ENCODE data around the gene APOC1.
A peak's percentile ranks its signal among the peaks of the same experiment; 100 is the strongest.
"Not testable (repeated sequence)": the region's sequence is repeated elsewhere in the genome, so short reads cannot be mapped to it uniquely, and the experiment has no call there.

The APOC1 gene

GRCh38 chr19:44887648-44888047, 26.8 kb upstream of the APOC1 start:
- no peak overlapping the region for H3K4me3 ChIP-seq (ENCODE audit: low read depth, low read length)
- no peak for DNase-seq (ENCODE audit: low read depth)

GRCh38 chr19:44888335-44888734, 26.1 kb upstream of the APOC1 start:
- H3K4me3 ChIP-seq (ENCODE audit: low read depth, low read length): not testable (repeated sequence)

DNA sequence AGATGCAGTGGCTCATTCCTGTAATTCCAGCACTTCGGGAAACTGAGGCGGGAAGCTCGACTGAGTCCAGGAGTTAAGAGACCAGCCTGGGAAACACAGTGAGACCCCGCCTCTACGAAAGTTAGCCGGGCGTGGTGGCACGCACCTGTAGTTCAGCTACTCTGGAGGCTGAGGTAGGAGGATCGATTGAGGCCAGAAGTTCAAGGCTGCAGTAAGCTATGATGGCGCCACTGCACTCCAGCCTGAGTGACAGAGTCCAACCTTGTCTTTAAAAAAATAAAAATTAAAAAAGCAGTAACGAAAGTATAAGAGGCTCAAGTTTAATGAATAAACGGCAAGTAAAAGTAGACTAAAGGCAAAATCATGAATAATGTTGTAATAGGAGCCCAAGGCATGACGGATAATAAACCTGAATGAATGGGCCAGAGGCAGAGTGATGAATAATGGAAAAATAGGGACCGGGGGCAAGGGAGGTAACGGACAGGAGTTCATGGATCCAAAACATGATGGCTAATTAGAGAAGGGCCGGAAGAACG, 24.5 kb upstream of the APOC1 start:
- peak overlapping the region; percentile 51 for H3K4me3 ChIP-seq (ENCODE audit: low read depth, low read length)
- no peak for DNase-seq (ENCODE audit: low read depth)

More at GRCh38 chr19:44888335-44888734, 26.1 kb upstream of the APOC1 start:
- DNase-seq (ENCODE audit: low read depth): not testable (repeated sequence)

DNA sequence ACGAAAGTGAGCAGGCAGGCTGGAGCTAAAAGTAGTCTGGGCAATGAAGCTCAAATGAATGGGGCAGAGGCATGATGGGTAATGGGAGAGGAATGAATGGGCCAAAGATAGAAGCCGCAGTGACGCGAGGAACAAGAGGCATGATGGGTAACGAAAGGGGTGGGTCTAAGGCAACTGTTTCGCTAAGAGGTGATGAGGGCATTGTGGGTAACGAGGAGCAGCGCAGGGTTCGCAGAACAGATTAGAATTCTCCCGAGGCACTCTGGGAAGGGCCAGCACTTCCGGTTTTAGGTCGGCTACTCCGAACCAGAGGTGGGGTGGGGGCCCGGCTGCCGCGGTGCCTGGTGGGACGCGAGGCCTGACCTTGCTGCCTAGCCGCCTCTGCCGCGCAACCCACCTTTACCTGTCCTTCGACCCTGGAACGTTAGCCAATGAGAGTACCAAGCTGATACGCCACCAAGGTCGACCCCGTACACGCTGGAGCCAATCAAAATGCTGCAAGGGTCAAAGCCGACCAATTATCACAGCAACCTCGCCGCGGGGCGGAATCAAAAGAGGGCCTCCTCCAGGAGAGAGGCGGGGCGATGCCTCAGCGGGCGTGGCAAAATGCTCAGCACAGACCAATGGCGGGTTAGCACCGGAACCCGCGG, 23.9 kb upstream of the APOC1 start:
- H3K4me3 ChIP-seq (ENCODE audit: low read depth, low read length): peak overlapping the region; percentile 51
- DNase-seq (ENCODE audit: low read depth): peak; percentile 99

DNA sequence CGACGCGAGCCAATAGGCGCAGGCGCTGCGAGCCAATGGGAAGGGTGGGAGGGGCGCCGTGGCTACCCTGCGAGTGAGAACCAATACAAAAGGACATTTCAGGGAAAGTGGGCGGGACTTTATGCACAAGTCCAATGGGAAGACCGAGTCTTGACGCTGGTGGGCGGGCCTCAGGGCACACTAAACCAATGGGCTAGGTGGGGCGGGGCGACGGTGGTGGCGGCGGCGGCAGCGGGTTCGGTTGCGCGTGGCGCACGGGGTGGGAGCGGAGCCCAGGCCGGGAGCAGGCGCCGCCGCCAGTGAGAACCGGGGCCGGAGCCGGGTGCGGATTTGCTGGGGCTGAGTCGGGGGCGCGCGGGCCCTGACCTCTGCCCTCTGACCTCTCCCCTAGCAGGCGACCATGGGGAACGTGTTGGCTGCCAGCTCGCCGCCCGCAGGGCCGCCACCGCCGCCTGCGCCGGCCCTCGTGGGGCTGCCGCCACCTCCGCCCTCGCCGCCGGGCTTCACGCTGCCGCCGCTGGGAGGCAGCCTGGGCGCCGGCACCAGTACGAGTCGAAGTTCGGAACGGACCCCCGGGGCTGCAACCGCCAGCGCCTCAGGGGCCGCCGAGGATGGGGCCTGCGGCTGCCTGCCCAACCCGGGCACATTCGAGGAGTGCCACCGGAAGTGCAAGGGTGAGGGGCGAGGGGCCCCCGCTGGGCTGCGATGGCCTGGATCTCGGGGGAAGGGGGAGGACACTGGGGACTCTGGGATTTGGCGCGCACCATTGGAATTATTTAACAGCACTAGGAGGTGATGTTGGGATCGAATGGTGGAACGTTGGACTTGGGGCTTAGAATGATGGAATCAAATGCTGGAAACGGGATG, 23.2 kb upstream of the APOC1 start, which contains the start of gene TOMM40:
Gene TOMM40 (plus strand): TSS at position 239 of the 867 bp plus-strand sequence. CDS start 162 bp downstream, at position 401.
- peak within 1 kb of the TSS; percentile 84 for H3K4me3 ChIP-seq (ENCODE audit: low read depth, low read length)
- no peak for DNase-seq (ENCODE audit: low read depth)

- no peak overlapping the region for H3K4me3 ChIP-seq (ENCODE audit: low read depth, low read length)
- DNase-seq (ENCODE audit: low read depth): no peak
Observed at GRCh38 chr19:44892932-44893331, 21.5 kb upstream of the APOC1 start.

GRCh38 chr19:44893332-44894051, 20.9 kb upstream of the APOC1 start:
- no peak overlapping the region for H3K4me3 ChIP-seq (ENCODE audit: low read depth, low read length)
- no peak for DNase-seq (ENCODE audit: low read depth)

- no peak overlapping the region for H3K4me3 ChIP-seq (ENCODE audit: low read depth, low read length)
- DNase-seq (ENCODE audit: low read depth): no peak
Observed at GRCh38 chr19:44894052-44894400, 20.4 kb upstream of the APOC1 start.

DNA sequence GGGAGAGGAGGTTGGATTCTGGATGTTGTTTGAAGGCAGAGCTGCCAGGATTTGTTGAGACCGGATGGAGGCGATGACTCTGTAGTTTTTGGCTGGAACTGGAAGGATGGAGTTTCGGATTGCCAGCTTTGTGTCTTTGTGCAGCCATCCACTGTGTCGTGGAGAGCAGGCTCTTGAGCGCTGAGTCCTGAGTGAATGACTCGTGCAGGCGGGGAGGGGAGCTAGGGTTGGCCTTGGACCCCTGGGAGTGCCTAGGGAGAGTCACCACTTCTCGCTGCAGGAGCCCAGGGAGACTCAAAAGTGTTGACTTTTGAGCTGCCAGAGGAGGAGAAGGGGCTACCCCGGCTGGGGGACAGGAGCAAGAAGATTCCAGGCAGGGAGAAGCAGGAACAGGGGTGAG, 19.5 kb upstream of the APOC1 start:
- DNase-seq (ENCODE audit: low read depth): no peak
- no peak overlapping the region for H3K4me3 ChIP-seq (ENCODE audit: low read depth, low read length)

DNA sequence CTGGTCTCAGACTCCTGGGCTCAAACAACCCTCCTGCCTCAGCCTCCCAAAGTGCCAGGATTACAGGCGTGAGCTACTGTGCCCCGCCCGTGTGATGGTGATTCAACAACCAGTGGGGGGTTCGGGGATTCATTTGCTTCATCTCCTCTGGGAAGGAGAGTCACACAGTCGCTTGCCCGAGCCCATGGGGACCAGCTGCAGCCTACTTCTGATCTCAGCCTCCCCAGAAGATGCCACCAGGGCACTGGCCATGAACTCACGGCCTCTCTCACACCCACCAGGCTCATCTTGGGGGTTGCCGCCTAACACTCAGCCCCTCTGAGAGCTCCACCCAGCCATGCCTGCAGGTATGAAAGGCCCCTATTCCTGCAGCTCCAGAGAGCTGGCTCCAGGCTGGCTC, 16.6 kb upstream of the APOC1 start:
- H3K4me3 ChIP-seq (ENCODE audit: low read depth, low read length): no peak overlapping the region
- DNase-seq (ENCODE audit: low read depth): no peak

DNA sequence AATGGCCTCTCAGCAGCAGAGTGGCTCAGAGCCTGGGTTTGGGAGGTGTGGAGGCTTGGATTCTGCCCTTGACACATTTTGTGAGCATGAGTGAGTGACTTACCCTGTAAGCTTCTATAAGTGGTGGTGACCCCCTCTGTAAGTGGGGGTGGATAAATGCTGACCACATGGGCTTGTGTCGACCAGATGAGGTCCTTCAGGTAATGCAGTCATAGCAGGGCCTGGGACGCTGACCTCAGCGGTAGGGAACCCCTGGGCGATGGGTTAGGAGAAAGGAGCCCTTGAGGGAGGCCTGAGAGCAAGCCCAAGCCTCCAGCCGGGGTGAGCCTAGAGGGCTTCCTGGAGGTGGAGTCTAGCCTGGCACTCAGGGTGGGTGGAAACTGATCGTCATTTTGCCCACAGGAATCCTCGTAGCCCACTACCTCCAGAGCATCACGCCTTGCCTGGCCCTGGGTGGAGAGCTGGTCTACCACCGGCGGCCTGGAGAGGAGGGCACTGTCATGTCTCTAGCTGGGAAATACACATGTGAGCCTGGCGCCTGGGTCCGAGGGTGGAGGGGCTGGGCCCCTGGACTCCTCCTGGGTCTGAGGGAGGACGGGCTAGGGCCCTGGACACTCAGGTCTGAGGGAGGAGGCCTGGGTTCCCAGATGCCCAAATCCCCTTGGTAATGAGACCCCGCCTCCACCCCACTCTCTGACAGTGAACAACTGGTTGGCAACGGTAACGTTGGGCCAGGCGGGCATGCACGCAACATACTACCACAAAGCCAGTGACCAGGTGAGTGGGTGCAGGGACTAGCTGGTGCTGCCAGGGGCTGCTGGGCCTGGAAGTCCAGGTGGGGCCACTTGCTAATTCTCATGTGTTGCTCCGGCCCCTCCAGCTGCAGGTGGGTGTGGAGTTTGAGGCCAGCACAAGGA, 13.8 kb upstream of the APOC1 start:
- DNase-seq (ENCODE audit: low read depth): no peak
- no peak overlapping the region for H3K4me3 ChIP-seq (ENCODE audit: low read depth, low read length)

GRCh38 chr19:44903216-44903601, 11.2 kb upstream of the APOC1 start:
- no peak for DNase-seq (ENCODE audit: low read depth)

DNA sequence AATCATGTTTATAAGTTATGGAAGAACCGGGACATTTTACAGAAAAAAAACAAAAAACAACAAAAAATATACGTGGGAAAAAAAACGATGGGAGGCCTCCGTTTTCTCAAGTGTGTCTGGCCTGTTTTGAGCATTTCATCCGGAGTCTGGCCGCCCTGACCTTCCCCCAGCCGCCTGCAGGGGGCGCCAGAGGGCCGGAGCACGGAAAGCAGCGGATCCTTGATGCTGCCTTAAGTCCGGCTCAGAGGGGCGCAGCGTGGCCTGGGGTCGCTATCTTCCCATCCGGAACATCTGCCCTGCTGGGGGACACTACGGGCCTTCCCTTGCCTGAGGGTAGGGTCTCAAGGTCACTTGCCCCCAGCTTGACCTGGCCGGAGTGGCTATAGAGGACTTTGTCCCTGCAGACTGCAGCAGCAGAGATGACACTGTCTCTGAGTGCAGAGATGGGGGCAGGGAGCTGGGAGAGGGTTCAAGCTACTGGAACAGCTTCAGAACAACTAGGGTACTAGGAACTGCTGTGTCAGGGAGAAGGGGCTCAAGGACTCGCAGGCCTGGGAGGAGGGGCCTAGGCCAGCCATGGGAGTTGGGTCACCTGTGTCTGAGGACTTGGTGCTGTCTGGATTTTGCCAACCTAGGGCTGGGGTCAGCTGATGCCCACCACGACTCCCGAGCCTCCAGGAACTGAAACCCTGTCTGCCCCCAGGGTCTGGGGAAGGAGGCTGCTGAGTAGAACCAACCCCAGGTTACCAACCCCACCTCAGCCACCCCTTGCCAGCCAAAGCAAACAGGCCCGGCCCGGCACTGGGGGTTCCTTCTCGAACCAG, 10.6 kb upstream of the APOC1 start:
- DNase-seq (ENCODE audit: low read depth): no peak
- H3K4me3 ChIP-seq (ENCODE audit: low read depth, low read length): no peak overlapping the region

More at GRCh38 chr19:44903216-44903601, 11.2 kb upstream of the APOC1 start:
- no peak overlapping the region for H3K4me3 ChIP-seq (ENCODE audit: low read depth, low read length)

GRCh38 chr19:44904426-44904994, 9.9 kb upstream of the APOC1 start:
- no peak for DNase-seq (ENCODE audit: low read depth)
- H3K4me3 ChIP-seq (ENCODE audit: low read depth, low read length): no peak overlapping the region

DNA sequence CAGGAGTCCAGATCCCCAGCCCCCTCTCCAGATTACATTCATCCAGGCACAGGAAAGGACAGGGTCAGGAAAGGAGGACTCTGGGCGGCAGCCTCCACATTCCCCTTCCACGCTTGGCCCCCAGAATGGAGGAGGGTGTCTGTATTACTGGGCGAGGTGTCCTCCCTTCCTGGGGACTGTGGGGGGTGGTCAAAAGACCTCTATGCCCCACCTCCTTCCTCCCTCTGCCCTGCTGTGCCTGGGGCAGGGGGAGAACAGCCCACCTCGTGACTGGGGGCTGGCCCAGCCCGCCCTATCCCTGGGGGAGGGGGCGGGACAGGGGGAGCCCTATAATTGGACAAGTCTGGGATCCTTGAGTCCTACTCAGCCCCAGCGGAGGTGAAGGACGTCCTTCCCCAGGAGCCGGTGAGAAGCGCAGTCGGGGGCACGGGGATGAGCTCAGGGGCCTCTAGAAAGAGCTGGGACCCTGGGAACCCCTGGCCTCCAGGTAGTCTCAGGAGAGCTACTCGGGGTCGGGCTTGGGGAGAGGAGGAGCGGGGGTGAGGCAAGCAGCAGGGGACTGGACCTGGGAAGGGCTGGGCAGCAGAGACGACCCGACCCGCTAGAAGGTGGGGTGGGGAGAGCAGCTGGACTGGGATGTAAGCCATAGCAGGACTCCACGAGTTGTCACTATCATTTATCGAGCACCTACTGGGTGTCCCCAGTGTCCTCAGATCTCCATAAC, 8.8 kb upstream of the APOC1 start, which contains the start of gene APOE:
Gene APOE (plus strand): TSS at position 360 of the 724 bp plus-strand sequence. CDS start 829 bp downstream, outside the sequence.
- peak within 1 kb of the TSS; percentile 47 for H3K4me3 ChIP-seq (ENCODE audit: low read depth, low read length)
- DNase-seq (ENCODE audit: low read depth): no peak

DNA sequence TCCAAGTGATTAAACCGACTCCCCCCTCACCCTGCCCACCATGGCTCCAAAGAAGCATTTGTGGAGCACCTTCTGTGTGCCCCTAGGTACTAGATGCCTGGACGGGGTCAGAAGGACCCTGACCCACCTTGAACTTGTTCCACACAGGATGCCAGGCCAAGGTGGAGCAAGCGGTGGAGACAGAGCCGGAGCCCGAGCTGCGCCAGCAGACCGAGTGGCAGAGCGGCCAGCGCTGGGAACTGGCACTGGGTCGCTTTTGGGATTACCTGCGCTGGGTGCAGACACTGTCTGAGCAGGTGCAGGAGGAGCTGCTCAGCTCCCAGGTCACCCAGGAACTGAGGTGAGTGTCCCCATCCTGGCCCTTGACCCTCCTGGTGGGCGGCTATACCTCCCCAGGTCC, 6.8 kb upstream of the APOC1 start:
- no peak overlapping the region for H3K4me3 ChIP-seq (ENCODE audit: low read depth, low read length)
- DNase-seq (ENCODE audit: low read depth): no peak
